Neuronal stem cell (in vitro differentiated cells): ENCODE results near the gene CHAD.

Experiments used
- DNase-seq: peaks from one replicate; pipeline ENCODE4 v3.0.0-alpha.2; 2013; ENCODE audit warnings: low spot score
- H2AFZ ChIP-seq: one replicate; pipeline ENCODE4 v1.6.1; 2013; ENCODE audit warnings: mild to moderate bottlenecking, low read length, inconsistent platforms
- H2AK5ac ChIP-seq: 2 replicates; pipeline ENCODE4 v1.6.1; 2013; ENCODE audit warnings: low read depth, mild to moderate bottlenecking, inconsistent platforms, low read length, moderate library complexity, mixed read lengths
- H2BK120ac ChIP-seq: 2 replicates; pipeline ENCODE4 v1.6.1; 2013; ENCODE audit warnings: low read depth, mild to moderate bottlenecking, inconsistent platforms, low read length, moderate library complexity, mixed read lengths
- H2BK12ac ChIP-seq: one replicate; pipeline ENCODE4 v1.6.1; 2013; ENCODE audit warnings: low read length, inconsistent platforms
- H2BK15ac ChIP-seq: 2 replicates; pipeline ENCODE4 v1.6.1; 2013; ENCODE audit warnings: mild to moderate bottlenecking, low read length, inconsistent platforms, mixed read lengths
- H2BK5ac ChIP-seq: one replicate; pipeline ENCODE4 v1.6.1; 2013; ENCODE audit warnings: inconsistent platforms, mild to moderate bottlenecking, low read length, moderate library complexity
- H3K14ac ChIP-seq: one replicate; pipeline ENCODE4 v1.6.1; 2013; ENCODE audit warnings: low read length, inconsistent platforms
- H3K18ac ChIP-seq: 2 replicates; pipeline ENCODE4 v1.6.1; 2013; ENCODE audit warnings: low read length, inconsistent platforms
- H3K23ac ChIP-seq: 2 replicates; pipeline ENCODE4 v1.6.1; 2013; ENCODE audit warnings: low read depth, mild to moderate bottlenecking, mixed read lengths, low read length, inconsistent platforms; ENCODE audit not compliant: poor library complexity
- H3K27ac ChIP-seq: replicated peaks from 3 replicates; pipeline ENCODE4 v1.5.1; 2013; ENCODE audit warnings: low read length, inconsistent platforms
- H3K27me3 ChIP-seq, 3 experiments: 2 replicates each; pipeline ENCODE4 v1.6.1; 2013; ENCODE audit warnings: low read length in 3 of 3, mild to moderate bottlenecking in 2 of 3, inconsistent platforms in 1 of 3, low read depth in 1 of 3, mixed read lengths in 1 of 3, moderate library complexity in 1 of 3; ENCODE audit not compliant: control insufficient read depth in 3 of 3, insufficient read depth in 3 of 3
- H3K36me3 ChIP-seq, 2 donors: replicated peaks in 1 of 2; 2 replicates each; pipeline ENCODE4 v1.6.1; 2013; ENCODE audit warnings: low read length in 2 of 2; ENCODE audit not compliant: control insufficient read depth in 2 of 2, insufficient read depth in 2 of 2
- H3K4ac ChIP-seq: 2 replicates; pipeline ENCODE4 v1.6.1; 2013; ENCODE audit warnings: inconsistent platforms, mild to moderate bottlenecking, low read length, moderate library complexity
- H3K4me1 ChIP-seq, 2 donors: 1 replicate in 1 of 2; 2 replicates in 1 of 2; pipeline ENCODE4 v1.6.1; 2013; ENCODE audit warnings: low read length in 2 of 2, low read depth in 1 of 2; ENCODE audit not compliant: control insufficient read depth in 2 of 2, insufficient read depth in 1 of 2
- H3K4me2 ChIP-seq: one replicate; pipeline ENCODE4 v1.6.1; 2013; ENCODE audit warnings: mild to moderate bottlenecking, low read length, inconsistent platforms; ENCODE audit not compliant: insufficient read depth, poor library complexity, severe bottlenecking
- H3K4me3 ChIP-seq, 2 donors: 2 replicates each; pipeline ENCODE4 v1.5.1; 2013; ENCODE audit warnings: low read length in 2 of 2, mild to moderate bottlenecking in 2 of 2, inconsistent platforms in 1 of 2, moderate library complexity in 1 of 2
- H3K79me1 ChIP-seq: one replicate; pipeline ENCODE4 v1.6.1; 2013; ENCODE audit warnings: low read depth, mild to moderate bottlenecking, inconsistent platforms, low read length, moderate library complexity
- H3K9ac ChIP-seq: one replicate; pipeline ENCODE4 v1.6.1; 2013; ENCODE audit warnings: mild to moderate bottlenecking, low read depth, low read length, inconsistent platforms; ENCODE audit not compliant: poor library complexity
- H3K9me3 ChIP-seq, 2 donors: replicated peaks in 1 of 2; 2 replicates each; pipeline versions ENCODE3 to v1.6.1; 2013; ENCODE audit warnings: low read length in 2 of 2, mild to moderate bottlenecking in 2 of 2, inconsistent platforms in 1 of 2, low read depth in 1 of 2, mixed read lengths in 1 of 2, moderate library complexity in 1 of 2; ENCODE audit not compliant: control insufficient read depth in 2 of 2, insufficient read depth in 1 of 2
- H4K8ac ChIP-seq: one replicate; pipeline ENCODE4 v1.6.1; 2013; ENCODE audit warnings: low read depth, mild to moderate bottlenecking, inconsistent platforms, low read length, moderate library complexity
- H4K91ac ChIP-seq: one replicate; pipeline ENCODE4 v1.6.1; 2013; ENCODE audit warnings: low read length, low read depth, mild to moderate bottlenecking, inconsistent platforms; ENCODE audit not compliant: poor library complexity
- WGBS, 2 donors: extraction: QIAGEN DNeasy Blood & Tissue Kit; methylation state at CpG; one replicate each; pipeline ENCODE4 v1.1.7; 2013; ENCODE audit warnings: missing lambda C conversion rate in 2 of 2, mixed read lengths in 1 of 2; ENCODE audit not compliant: insufficient read length in 2 of 2, insufficient replicate concordance in 1 of 2; ENCODE audit errors: extremely low coverage in 2 of 2; 5-methylcytosine and 5-hydroxymethylcytosine counted together

The CHAD gene

DNA sequence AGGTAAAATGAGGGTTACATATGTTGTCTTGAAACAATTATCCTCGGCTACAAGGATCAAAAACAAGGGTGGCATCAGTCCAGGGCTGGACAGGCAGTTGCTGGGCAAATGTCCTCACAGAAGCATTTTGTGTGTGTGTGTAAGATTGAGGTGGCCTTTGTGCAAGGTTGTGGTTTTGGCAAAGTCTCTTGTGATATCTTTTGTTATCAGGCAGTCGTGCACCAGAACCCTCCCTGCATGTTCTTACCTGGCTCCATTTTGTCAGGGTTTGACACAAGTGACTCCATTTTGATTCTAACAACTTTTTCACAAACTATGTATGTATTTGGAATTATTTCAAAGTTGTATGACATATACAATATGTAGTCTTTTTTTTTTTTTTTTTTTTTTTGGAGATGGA is 20.0 kb downstream of the CHAD start:
- Histone ChIP-seq H3K14ac (no peak overlapping the region), H2BK5ac (no peak overlapping the region), H3K27ac (no peak overlapping the region), H3K27me3 (peaks cover 0 to 3% (median 0%) of the 10 kb centered on the region in 3 experiments), H2AK5ac (no peak overlapping the region), H3K23ac (no peak overlapping the region), H2BK15ac (no peak overlapping the region), H4K91ac (no peak overlapping the region), H3K4me2 (no peak overlapping the region), H3K36me3 (no peaks in the 10 kb centered on the region), H2BK12ac (no peak overlapping the region), H3K4ac (no peak overlapping the region), H3K4me1 (no peaks in the 10 kb centered on the region), H3K18ac (no peak overlapping the region), H3K9me3 (no peaks in the 10 kb centered on the region), H2AFZ (no peak overlapping the region), H3K79me1 (no peaks in the 10 kb centered on the region), H3K4me3 (no peak overlapping the region), H3K9ac (no peak overlapping the region), H2BK120ac (no peak overlapping the region), H4K8ac (no peak overlapping the region)
- WGBS, 2 donors, result no CpG with 5 or more reads among the region's 2 CpGs
- no peak for DNase-seq

DNA sequence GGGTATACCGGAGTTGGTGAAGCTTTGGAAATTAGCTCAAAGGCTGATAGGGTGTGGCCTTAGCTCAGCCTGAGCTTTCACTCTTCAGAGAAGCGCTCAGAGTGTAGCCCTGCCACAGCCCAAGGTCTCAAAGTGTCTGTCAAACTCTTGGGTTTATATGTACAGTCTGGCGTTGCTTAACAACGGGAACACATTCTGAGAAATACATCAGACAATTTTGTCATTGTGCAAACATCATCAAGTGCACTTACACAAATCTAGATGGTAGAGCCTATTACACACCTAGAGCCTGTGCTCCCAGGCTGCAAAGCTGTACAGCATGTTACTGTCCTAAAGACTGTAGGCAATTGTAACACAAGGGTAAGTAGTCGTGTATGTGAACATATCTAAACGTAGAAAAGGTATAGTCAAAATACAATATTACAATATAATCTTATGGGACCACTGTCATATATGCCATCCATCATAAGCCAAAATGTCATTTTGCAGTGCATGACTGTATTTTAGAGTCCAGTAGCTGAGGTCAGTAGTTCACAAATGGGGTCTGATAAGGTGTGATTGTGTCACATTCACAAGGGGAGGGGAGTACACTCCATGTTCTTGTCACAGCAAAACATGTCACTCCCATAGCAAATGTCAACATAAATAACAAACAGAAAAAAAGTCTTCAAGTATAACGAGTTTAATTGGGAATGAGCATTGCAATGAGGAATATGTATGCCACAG is 20.6 kb downstream of the CHAD start:
- Histone ChIP-seq H2AFZ (no peak overlapping the region), H3K14ac (no peak overlapping the region), H4K8ac (no peak overlapping the region), H2BK120ac (no peak overlapping the region), H2AK5ac (no peak overlapping the region), H3K4ac (no peak overlapping the region), H3K27ac (no peak overlapping the region), H3K36me3 (no peaks in the 10 kb centered on the region), H3K4me2 (no peak overlapping the region), H4K91ac (no peak overlapping the region), H3K9ac (no peak overlapping the region), H3K18ac (no peak overlapping the region), H3K4me1 (no peaks in the 10 kb centered on the region), H2BK15ac (no peak overlapping the region), H2BK12ac (no peak overlapping the region), H3K27me3 (peaks cover 0 to 3% (median 0%) of the 10 kb centered on the region in 3 experiments), H3K4me3 (no peak overlapping the region), H2BK5ac (no peak overlapping the region), H3K79me1 (no peaks in the 10 kb centered on the region), H3K9me3 (no peaks in the 10 kb centered on the region), H3K23ac (no peak overlapping the region)
- WGBS, 2 donors, result no CpG with 5 or more reads among the region's 7 CpGs
- no peak for DNase-seq

DNA sequence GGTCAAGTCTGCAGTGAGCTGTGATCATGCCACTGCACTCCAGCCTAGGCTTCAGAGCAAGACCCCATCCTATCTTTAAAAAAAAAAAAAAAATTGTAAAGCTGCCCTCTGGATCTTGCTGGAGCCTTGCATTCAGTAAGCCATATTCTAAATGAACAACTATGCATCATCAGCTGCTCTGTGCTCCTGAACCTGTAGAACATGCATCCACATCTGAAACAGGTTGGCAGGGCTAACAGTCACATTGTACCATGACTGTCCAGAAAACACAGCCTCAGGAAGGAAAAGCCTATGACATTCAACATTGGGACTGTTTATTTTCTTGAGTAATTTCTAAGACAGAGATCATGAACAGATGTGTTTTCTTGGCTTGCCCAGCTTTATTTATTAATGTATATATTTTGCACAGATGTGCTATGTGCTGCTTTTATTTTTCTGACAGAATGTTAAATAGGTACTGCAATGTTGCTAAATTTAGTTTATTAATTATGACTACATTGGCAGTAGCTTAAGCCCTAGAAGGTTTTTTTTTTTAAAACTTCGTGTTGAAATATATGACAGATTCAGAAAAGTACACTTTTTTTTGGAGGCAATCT is 22.9 kb downstream of the CHAD start:
- no peak overlapping the region for H3K14ac ChIP-seq
- H2AK5ac ChIP-seq, result no peak overlapping the region
- H3K9me3 ChIP-seq, result no peaks in the 10 kb centered on the region
- no peaks in the 10 kb centered on the region for H3K4me1 ChIP-seq
- H2BK120ac ChIP-seq, result no peak overlapping the region
- WGBS, 2 donors, result no CpG with 5 or more reads among the region's 1 CpG
- no peaks in the 10 kb centered on the region for H3K27me3 ChIP-seq
- no peak overlapping the region for H3K23ac ChIP-seq
- H2AFZ ChIP-seq, result no peak overlapping the region
- no peak overlapping the region for H3K4me3 ChIP-seq
- H3K79me1 ChIP-seq, result no peaks in the 10 kb centered on the region
- no peak overlapping the region for H4K8ac ChIP-seq
- no peak overlapping the region for H3K18ac ChIP-seq
- no peak overlapping the region for H2BK12ac ChIP-seq
- no peaks in the 10 kb centered on the region for H3K36me3 ChIP-seq
- no peak overlapping the region for H3K4me2 ChIP-seq
- no peak for DNase-seq
- H4K91ac ChIP-seq, result no peak overlapping the region
- peak overlapping the region; percentile 57 for H3K9ac ChIP-seq
- no peak overlapping the region for H2BK15ac ChIP-seq
- H3K4ac ChIP-seq, result no peak overlapping the region
- H3K27ac ChIP-seq, result no peak overlapping the region
- H2BK5ac ChIP-seq, result no peak overlapping the region

DNA sequence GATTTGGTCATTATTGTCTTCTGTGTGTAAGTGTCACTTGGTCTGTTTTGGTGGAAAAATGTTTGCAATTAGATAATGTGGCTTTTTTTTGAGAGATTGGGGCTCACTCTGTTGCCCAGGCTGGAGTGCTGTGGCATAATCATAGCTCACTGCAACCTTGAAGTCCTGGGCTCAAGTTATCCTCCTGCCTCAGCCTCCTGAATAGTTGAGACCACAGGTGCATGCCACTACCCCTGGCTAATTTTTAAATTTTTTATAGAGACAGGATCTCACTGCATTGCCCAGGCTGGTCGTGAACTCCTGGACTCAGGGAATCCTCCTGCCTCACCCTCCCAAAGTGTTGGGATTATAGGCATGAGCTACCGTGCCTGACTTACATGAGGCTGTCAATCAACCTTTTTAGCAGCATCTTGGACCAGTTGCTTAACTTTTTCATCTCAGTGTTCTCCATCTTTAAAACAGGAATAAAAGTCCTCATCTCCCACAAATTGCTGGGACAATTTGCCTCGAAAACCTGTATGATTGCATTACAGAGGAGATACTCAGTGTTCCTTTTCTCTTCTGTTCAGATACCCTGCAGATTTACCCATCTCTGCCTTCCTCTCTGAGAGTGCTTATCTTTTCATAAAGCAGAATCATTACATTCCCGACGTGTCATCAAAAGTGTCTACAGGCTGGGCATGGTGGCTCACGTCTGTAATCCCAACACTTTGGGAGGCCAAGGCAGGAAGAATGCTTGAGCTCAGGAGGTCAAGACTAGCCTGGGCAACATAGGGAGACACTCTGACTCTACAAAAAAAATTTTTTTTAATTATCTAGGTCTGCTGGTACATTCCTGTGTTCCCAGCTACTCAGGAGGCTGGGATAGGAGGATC is 23.6 kb downstream of the CHAD start:
- Histone ChIP-seq H3K23ac (no peak overlapping the region), H2AK5ac (no peak overlapping the region), H3K4ac (no peak overlapping the region), H3K27ac (no peak overlapping the region), H3K4me2 (no peak overlapping the region), H3K4me3 (no peak overlapping the region), H3K27me3 (no peaks in the 10 kb centered on the region), H2AFZ (no peak overlapping the region), H3K9ac (no peak overlapping the region), H2BK15ac (no peak overlapping the region), H3K18ac (no peak overlapping the region), H3K36me3 (no peaks in the 10 kb centered on the region), H2BK5ac (no peak overlapping the region), H2BK12ac (no peak overlapping the region), H4K91ac (no peak overlapping the region), H4K8ac (no peak overlapping the region), H3K14ac (peak overlapping the region; percentile 82), H2BK120ac (no peak overlapping the region), H3K9me3 (no peaks in the 10 kb centered on the region), H3K79me1 (no peaks in the 10 kb centered on the region), H3K4me1 (no peaks in the 10 kb centered on the region)
- no peak for DNase-seq
- WGBS, 2 donors, result no CpG with 5 or more reads among the region's 6 CpGs
